Activated CD8-positive, alpha-beta memory T cell treated with anti-CD3 and anti-CD28 coated beads, Interleukin-2, amount 50 U/mL, for 4 hours (primary cell): ENCODE measurements around the gene CD27.

Experiments
- DNase-seq: peaks from one replicate; pipeline ENCODE4 v3.0.0-alpha.2; 2020

CD27 gene

DNA sequence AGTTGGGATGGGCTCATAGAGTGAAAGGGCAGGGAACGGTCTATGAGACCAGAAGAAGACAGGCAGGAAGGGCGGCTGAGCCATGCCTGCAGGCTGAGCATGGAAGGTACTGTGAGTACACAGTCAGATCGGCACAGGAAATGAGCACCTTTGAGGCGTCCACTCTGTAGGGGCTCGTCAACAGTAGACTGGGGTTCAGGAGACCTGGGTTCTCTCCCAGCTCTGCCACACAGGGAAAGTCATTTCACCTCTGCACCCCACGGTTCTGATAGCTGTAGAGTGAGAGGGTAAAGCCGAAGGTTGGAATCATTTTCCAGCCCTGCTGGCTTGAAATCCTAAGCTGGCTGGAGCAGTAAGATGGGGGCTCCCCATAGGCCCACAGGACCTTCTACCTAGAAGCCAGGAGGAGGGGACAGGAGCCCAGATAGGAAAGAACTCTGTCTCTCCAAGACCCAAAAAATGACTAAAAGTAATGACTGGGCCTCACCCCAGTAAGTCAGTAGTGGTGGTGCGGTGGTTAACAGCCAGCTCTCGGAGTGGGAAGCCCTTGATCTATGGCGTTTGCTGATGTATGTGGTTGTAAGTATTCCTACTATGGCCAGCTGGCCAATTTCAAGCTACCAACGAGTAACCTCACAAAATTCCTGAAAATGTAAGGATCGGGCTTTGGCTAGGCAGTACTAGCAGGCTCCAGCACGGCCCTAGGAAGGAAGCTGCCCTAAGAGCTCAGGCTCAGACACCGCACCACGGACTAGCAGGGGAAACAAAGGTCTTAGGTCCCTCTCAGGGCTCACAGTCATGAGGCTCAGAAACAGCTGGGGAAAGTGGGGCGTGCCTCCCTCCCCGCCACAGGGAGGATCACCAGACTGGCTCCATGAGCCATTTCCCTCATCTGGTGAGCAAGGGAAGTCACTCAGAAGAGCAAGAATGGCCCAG is 10.3 kb upstream of the CD27 start:
- DNase-seq, result no peak

DNA sequence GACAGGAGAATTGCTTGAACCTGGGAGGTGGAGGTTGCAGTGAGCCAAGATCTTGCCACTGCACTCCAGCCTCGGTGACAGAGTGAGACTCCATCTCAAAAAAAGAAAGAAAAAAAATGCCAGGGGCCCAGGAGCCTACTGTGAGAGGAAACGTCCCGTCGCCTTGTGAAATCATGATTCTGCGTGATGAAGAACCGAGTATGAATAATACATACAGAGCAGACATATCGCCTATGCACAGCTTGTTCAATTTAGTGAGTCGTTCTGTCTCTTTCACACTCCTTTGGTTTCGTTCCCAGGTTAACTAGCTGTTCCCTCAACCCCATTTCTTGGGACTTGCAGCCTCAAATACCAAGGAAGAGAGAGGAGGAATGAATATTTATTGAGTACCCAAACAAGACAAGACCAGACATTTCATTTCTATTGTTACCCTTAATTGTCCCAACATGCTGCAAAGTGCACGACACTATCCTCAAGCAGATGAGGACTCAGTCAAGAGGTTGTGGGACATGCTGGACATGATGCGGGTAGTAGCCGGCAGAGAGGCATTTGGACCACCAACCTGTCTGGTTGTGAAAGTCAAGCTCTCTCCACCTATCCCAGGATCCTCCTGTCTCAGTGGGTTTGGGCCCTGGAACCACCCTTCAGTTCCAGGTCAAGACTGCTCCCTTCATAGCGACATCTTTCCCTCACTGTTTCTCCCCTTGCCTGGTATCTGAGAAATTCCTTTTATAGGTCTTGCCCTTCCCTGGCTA is 8.6 kb upstream of the CD27 start:
- DNase-seq, result no peak

- DNase-seq, result no peak
Observed at GRCh38 chr12:6437586-6437985, 7.2 kb upstream of the CD27 start.

- no peak for DNase-seq
Observed at GRCh38 chr12:6438345-6438744, 6.4 kb upstream of the CD27 start.

GRCh38 chr12:6440391-6440790 is 4.4 kb upstream of the CD27 start:
- no peak for DNase-seq

- no peak for DNase-seq
Observed at GRCh38 chr12:6442836-6443235, 1.9 kb upstream of the CD27 start.

DNA sequence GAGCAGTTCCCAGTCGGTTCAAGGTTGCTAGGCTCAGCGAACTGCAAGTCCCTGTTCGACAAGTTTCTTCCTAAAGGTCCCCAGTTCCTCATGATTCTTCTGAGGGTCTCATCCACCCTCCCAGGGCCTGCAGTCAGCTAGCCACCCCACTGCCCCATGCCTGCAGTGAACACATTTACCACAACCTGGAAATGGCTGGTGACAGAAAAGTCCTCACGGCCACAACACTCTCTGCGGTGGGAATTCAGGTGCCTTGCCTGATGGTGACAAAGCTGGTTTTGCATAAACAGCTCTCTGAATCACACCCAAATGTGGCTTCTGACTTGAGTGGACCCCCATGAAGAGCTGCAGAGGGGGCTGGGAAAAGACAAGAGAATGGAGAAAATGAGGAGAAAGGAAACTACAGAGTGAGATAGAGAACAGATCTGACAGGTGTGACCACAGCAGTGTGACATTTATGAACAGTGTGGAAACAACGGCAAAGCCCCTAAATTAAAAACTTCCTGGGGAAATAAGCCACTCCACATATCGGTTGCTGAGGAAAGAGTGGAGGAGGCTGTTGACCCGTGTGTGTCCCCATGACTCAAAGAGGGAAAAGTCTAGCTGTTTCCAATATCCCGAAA is 1.3 kb upstream of the CD27 start:
- peak; percentile 48 for DNase-seq

GRCh38 chr12:6444031-6444430 is 724 bp upstream of the CD27 start:
- DNase-seq, result no peak

DNA sequence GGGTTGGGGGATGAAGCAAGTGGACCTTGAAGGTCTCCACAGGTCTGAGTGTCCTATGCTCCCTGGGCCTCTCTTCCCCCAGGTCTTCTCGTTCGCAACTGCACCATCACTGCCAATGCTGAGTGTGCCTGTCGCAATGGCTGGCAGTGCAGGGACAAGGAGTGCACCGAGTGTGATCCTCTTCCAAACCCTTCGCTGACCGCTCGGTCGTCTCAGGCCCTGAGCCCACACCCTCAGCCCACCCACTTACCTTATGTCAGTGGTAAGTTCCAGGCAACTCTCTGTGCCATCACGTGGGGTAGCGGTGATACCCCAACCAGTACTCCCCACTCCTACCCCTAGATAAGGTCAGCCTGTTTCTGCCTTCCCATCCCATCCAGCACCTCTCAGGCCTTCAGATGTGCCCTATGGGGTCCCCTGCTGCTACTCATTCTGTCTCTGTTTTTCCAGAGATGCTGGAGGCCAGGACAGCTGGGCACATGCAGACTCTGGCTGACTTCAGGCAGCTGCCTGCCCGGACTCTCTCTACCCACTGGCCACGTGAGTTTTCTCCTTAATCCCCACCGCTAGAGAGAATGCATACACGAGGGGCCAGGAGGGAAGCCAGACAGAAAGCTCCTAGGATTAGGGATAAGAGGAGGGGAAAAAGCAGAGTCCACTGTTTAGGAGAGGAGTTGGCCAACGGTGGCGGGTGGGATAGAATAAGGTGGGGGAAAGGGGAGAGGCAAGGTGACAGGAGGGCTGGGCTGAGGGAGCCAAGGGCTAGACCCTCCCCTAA is 5.5 kb downstream of the CD27 start:
- no peak for DNase-seq

GRCh38 chr12:6450869-6451347 is 6.2 kb downstream of the CD27 start:
- no peak for DNase-seq

DNA sequence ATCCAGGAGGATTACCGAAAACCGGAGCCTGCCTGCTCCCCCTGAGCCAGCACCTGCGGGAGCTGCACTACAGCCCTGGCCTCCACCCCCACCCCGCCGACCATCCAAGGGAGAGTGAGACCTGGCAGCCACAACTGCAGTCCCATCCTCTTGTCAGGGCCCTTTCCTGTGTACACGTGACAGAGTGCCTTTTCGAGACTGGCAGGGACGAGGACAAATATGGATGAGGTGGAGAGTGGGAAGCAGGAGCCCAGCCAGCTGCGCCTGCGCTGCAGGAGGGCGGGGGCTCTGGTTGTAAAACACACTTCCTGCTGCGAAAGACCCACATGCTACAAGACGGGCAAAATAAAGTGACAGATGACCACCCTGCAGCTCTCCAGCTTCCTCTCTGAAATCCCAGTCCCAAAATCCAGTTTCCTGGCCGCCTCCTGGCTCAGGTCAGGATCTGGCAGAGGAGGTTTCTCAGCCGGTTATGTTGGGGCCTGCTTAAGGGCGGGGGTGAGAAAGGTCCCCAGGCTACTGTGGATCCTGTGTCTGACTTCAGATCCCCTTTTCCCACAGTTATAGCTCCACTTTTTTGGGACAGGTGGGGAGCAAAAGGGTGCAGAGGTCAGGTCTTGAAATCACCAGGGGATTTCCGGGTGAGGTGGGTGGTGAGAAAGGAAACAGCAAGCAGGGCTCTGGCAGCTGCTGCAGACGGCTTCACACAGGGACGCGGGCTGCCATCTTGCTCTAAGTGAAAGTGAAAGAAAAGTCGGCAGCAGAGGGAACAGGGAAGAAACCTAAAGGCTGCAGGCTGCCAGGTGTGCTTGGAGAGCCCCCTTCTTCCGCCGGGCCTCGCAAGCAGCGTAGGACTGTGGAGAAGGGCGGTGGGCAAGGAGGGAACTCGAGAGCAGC is 6.8 kb downstream of the CD27 start, which contains the start of gene TAPBPL:
Gene TAPBPL (plus strand): TSS at position 695 of the 897 bp plus-strand sequence. CDS start 207 bp downstream, outside the sequence.
- peak; percentile 75 for DNase-seq

- no peak for DNase-seq
Observed at GRCh38 chr12:6452245-6452943, 7.6 kb downstream of the CD27 start.

- DNase-seq, result no peak
Observed at GRCh38 chr12:6452944-6453630, 8.3 kb downstream of the CD27 start.

DNA sequence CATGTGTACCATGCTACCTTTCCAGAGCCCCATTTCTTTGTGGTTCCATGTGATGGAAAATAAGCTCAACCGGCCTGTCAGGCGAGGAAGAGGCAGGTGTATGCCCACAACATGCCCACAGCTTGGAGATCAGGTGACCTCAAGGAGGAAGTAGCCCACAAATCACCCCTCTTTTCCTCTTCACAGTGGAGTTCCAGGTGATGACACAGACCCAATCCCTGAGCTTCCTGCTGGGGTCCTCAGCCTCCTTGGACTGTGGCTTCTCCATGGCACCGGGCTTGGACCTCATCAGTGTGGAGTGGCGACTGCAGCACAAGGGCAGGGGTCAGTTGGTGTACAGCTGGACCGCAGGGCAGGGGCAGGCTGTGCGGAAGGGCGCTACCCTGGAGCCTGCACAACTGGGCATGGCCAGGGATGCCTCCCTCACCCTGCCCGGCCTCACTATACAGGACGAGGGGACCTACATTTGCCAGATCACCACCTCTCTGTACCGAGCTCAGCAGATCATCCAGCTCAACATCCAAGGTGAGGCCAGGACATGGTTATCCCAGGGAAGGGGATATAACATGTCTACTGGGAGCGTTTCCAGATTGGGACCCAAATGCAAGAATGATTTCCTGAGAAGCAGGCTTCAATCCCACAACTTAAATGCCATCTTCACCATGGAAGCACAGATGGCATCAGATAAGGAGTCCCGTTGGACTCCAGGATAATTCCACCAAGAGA is 12.6 kb downstream of the CD27 start:
- DNase-seq, result no peak

- no peak for DNase-seq
Observed at GRCh38 chr12:6458281-6459003, 13.7 kb downstream of the CD27 start.

DNA sequence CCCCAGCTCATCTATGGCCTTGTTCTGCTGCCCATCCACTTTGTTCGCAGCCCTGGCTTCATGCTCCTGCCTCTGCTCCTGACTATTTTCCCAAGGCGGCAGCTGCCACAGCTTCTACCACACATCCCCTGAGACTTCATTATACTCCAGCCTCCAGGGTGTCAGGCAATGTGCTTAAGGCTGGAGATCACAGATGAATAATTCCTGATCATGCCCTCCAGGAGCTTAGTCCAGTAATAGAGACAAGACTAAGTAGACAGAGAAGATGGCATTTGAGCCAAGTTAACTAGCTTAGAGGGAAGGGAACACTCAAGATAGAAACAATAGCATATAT is 14.2 kb downstream of the CD27 start:
- DNase-seq, result no peak

DNA sequence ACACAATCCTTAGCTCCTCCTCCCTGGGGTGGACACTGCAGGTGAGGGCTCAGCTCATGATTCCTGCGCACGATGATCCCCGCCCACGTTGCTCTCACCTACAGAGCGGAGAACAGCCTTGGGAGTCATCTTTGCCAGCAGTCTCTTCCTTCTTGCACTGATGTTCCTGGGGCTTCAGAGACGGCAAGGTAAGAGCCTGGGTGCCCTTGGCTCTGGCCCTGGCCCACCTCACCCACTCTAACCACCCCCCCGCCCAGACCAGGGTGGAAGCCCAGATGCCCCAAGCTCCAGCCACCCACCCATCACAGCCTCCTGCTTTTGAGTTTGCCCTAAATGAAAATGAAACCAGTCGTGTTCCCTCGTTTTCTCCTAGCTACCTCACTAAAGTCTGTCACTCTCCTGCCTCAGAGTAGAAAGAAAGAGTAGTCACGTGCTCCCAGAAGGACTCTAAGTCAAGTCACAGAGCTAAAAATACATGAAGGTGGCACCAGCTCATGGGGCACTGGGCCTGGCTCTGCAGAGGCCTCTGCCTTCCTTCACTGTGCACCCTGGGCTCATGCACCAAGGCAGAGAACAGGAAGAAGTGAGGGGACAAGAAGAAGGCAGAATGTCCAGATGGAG is 16.1 kb downstream of the CD27 start:
- no peak for DNase-seq
